BJ (cell line): ENCODE data around the gene CEP170. TPM values are rescaled to one million over a fixed set of nuclear protein-coding genes. Genes with fewer than 3 reads are reported as not detected.
"Not testable (repeated sequence)": the region's sequence is repeated elsewhere in the genome, so short reads cannot be mapped to it uniquely, and the experiment has no call there.

Experiments used
- CTCF ChIA-PET: fragments of 350-600 bp; formaldehyde crosslinking; extraction: SDS; loops from one replicate; lab custom pipeline; 2021; ENCODE audit warnings: antibody characterized with exemption, inconsistent platforms; lab: Yijun Ruan, JAX
- POLR2A ChIA-PET: fragments of 300-600 bp; sonication (Branson Sonifier 250); formaldehyde crosslinking; extraction: SDS; loops from one replicate; lab custom pipeline; 2021; ENCODE audit warnings: antibody characterized with exemption; lab: Charles Lee
- DNase-seq: peaks from one replicate; pipeline ENCODE4 v3.0.0-alpha.2; 2011; ENCODE audit warnings: low read depth
- H3K27me3 ChIP-seq: 2 replicates; pipeline ENCODE4 v1.6.0; 2011; ENCODE audit warnings: low read length; ENCODE audit not compliant: control insufficient read depth, insufficient read depth
- H3K36me3 ChIP-seq: 2 replicates; pipeline ENCODE4 v1.5.1; 2011; ENCODE audit warnings: low read length; ENCODE audit not compliant: control insufficient read depth, insufficient read depth
- H3K4me3 ChIP-seq: 2 replicates; pipeline ENCODE4 v1.5.1; 2011; ENCODE audit warnings: low read depth, mild to moderate bottlenecking, control low read depth, low read length
- polyA plus RNA-seq: library from polyadenylated mRNA; depleted of rRNA; stranded (reverse); fragments of >200 nt; gene quantifications from 2 replicates; pipeline ENCODE4 v1.2.3, GENCODE V29; 2011; rRNA removed
- small RNA-seq: library from RNA; depleted of rRNA; stranded (forward); fragments of <200 nt; gene quantifications from one replicate; pipeline ENCODE3, GENCODE V24; 2012; ENCODE audit warnings: low replicate concordance, low read depth; ENCODE audit not compliant: insufficient read length

CEP170 gene
- polyA plus RNA-seq, 1 experiment: 42.0 TPM

DNA sequence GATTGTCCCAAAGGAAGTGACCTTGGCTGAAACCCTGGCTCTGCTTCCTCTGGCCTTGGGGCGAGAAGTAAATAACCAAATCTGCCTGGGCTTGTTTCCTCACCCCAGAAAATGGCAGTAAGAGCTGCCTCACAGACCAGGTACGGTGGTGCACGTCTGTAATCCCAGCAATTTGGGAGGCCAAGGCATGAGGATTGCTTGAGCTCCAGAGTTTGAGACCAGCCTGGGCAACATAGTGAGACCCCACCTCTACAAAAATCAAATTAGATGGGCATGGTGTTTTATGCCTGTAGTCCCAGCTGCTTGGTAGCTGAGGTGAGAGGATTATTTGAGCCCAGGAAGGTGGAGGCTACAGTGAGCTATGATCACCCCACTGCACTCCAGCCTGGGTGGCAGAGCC lies 140.3 kb downstream of the CEP170 start:
- H3K27me3 ChIP-seq, CTCF ChIA-PET, DNase-seq, H3K36me3 ChIP-seq, POLR2A ChIA-PET, H3K4me3 ChIP-seq: not testable (repeated sequence)

DNA sequence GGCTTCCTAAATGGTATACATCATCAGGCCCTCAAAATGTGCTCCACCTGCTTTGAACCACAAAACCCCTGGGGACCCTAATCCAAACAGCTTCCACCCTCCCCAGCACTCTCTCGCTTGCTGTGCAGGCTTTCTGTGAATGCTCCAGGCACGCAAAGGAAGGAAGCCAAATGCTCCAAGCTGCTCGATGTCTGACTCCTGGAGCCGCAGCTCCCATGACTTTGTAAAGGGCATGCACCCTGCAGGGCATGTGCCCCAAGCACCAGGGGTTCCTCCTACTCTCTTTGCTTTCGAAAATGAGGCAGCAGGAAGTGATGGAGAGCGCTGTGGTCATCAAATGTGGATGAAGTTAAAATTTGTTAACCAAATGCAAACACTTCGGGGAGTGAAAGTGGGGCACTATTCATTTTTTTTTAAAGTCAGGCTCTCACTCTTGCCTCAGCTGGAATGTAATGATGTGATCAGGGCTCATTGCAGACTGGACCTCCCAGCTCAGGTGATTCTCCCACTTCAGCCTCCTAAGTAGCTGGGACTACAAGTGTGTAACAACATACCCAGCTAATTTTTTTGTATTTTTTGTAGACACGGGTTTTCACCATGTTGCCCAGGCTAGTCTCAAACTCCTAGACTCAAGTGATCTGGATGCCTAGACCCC lies 140.9 kb downstream of the CEP170 start:
- CTCF ChIA-PET, H3K4me3 ChIP-seq: not testable (repeated sequence)

DNA sequence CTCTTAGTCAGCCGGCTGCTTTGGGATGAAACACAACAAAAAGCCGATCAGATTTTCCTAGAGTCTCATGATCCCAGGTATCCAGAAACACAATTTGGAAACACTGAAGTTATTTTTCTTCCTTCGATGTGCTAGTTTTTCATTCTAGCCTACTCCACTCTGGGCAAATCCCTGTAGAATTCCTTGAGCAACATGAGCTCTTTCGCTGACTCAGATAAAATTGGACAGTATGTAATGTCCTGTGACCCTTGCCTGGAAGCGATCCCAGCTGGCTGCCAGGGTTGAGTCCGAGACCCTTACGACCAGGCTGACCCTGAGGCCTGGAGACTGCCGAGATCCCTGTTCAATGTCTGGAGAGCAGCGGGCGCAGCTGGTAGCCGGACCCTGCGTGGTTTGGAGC lies 147.9 kb downstream of the CEP170 start:
- H3K4me3 ChIP-seq, H3K36me3 ChIP-seq, DNase-seq, H3K27me3 ChIP-seq, POLR2A ChIA-PET, CTCF ChIA-PET: not testable (repeated sequence)

More for the DNA sequence above, 140.9 kb downstream of the CEP170 start:
- DNase-seq, H3K36me3 ChIP-seq, H3K27me3 ChIP-seq, POLR2A ChIA-PET: not testable (repeated sequence)

DNA sequence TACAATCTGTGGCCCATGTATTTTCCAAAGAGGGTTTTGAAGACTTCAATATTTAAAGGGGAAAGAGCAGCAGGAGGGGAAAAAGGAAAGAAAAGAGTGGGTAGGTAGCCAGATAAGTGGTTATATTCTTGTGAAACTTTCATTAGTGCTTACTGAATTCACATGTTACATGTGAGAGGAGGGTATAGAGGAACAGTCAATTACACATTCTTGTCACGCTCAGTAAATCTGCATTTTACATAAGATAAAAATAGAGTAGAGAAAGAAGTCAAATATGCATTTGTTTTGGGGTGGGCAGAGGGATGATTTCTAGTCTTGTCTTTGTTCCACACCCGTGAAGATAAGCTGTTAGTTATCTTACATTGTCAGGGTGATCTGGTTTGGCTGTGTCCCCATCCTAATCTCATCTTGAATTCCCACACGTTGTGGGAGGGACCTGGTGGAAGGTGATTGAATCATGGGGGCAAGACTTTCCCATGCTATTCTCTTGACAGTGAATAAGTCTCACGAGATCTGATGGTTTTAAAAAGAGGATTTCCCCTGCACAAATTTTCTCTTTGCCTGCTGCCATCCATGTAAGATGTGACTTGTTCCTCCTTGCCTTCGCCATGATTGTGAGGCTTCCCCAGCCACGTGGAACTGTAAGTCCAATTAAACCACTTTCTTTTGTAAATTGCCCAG lies 149.3 kb downstream of the CEP170 start:
- POLR2A ChIA-PET, H3K27me3 ChIP-seq, H3K36me3 ChIP-seq, H3K4me3 ChIP-seq, DNase-seq, CTCF ChIA-PET: not testable (repeated sequence)

DNA sequence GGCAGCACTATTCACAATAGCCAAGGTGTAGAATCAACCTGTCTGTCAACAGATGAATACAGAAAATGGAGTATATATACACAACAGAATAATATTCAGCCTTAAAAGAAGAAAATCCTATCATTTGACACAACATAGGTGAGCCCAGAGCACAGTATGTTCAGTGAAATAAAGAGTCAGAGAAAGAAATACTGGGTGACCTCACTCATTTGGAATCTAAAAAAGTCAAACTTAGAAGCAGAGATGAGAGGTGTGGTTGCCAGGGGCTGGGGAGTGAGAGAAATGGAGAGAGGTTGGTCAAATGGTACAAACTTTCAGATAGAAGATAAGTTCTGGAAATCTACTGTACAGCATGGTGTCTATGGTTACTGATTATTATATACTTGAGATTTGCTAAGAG lies 150.0 kb downstream of the CEP170 start:
- CTCF ChIA-PET, DNase-seq, H3K36me3 ChIP-seq, POLR2A ChIA-PET, H3K27me3 ChIP-seq, H3K4me3 ChIP-seq: not testable (repeated sequence)

DNA sequence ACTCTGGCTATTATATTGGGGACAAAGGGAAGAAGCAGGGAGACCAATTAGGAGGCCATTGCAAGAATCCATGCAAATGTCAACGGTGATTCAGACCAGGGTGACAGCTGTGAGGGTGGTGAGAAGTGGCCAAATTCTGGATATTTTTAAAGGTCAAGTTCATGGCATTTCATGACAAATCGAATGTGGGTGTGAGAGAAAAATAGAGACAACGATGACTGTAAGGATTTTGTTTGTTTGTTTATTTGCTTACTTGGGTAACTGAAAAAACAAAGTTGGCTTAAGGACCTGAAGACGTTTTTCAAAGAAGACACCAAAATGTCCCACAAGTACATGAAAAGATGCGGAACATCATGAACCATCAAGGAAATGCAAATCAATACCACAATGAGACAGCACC lies 150.6 kb downstream of the CEP170 start:
- POLR2A ChIA-PET, H3K4me3 ChIP-seq, DNase-seq, H3K36me3 ChIP-seq, CTCF ChIA-PET, H3K27me3 ChIP-seq: not testable (repeated sequence)

DNA sequence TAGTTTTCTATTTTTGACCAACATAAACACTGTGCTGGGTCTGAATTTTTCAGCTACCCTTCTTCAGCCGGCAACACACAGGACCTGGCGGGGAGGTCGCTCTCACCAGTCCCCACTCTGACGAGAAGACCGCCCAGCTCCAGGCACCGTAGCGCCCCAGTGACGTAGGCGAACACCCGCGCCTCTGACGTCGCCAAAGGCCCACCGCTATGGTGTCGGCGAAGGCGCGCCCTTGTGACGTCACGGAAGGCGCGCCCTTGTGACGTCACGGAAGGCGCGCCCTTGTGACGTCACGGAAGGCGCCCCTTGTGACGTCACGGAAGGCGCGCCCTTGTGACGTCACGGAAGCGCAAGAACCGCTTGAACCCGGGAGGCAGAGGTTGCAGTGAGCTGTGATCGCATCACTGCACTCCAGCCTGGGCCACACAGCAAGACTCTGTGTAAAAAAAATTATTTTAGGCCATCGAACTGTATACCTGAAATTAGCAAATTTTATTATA lies 153.5 kb downstream of the CEP170 start:
- peak overlapping the region; percentile 27 for H3K4me3 ChIP-seq
- POLR2A ChIA-PET, CTCF ChIA-PET, DNase-seq, H3K27me3 ChIP-seq, H3K36me3 ChIP-seq: not testable (repeated sequence)

DNA sequence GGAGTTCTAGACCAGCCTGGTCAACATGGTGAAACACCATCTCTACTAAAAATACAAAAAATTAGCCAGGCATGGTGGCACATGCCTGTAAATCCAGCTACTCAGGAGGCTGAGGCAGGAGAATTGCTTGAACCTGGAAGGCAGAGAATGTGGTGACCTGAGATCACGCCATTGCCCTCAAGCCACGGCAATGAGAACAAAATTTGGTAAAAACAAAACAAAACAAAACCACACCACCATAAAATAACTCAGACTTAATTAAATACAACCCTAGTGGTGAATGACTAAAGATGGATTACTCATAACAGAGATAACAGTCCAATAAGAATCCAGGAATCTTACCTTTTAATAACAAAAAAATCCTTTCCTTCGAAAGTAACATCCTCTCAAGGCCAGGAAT lies 167.7 kb downstream of the CEP170 start:
- DNase-seq, POLR2A ChIA-PET, H3K4me3 ChIP-seq, H3K36me3 ChIP-seq, H3K27me3 ChIP-seq, CTCF ChIA-PET: not testable (repeated sequence)

Small RNA genes lying within 50 kb of the gene (small RNA-seq; reads per million reads assigned to genes)
- gene RNU6-747P: not detected

Other genes with a start within 250 kb of the CEP170 start
- 17.0 and 20.5 TPM in 2 replicates for gene SDCCAG8, start 760 bp upstream of the CEP170 start, polyA plus RNA-seq